SK-N-SH (cell line): ENCODE measurements around the gene KCNJ12. TPM values are rescaled to one million over a fixed set of nuclear protein-coding genes. Genes with fewer than 3 reads are reported as not detected.
"Not testable (repeated sequence)": the region's sequence is repeated elsewhere in the genome, so short reads cannot be mapped to it uniquely, and the experiment has no call there.

Experiments used
- CTCF ChIA-PET: fragments of 300-600, 350-600 bp; formaldehyde crosslinking; extraction: SDS; loops from one replicate; lab custom pipeline; 2021; lab: Yijun Ruan, JAX
- POLR2A ChIA-PET: fragments of 350-600 bp; sonication (Branson Sonifier 250); formaldehyde crosslinking; extraction: SDS; loops from one replicate; lab custom pipeline; 2020; ENCODE audit warnings: antibody characterized with exemption, inconsistent platforms; lab: Yijun Ruan, JAX
- DNase-seq: peaks from one replicate; pipeline ENCODE4 v3.0.0; 2012
- H2AFZ ChIP-seq: fragments of 200-600 bp; sonication (generic); 2 replicates; pipeline ENCODE4 v1.8.1; 2016; ENCODE audit warnings: antibody characterized with exemption, mild to moderate bottlenecking, low read depth
- H3F3A ChIP-seq: fragments of 200-600 bp; sonication (generic); replicated peaks from 2 replicates; pipeline ENCODE3; 2016; ENCODE audit warnings: antibody characterized with exemption, mild to moderate bottlenecking; ENCODE audit not compliant: insufficient read depth
- H3K27ac ChIP-seq, 2 experiments: fragments of 200-500 bp in 1 of 2; fragments of 200-600 bp in 1 of 2; sonication (Bioruptor generic) in 1 of 2; sonication (generic), shearing (Covaris generic) in 1 of 2; 2 replicates each; pipeline versions ENCODE4 v1.5.1 to v1.6.1; 2014 to 2016; ENCODE audit warnings: low read depth in 2 of 2, inconsistent platforms in 1 of 2, low read length in 1 of 2, mild to moderate bottlenecking in 1 of 2, mixed read lengths in 1 of 2
- H3K27me3 ChIP-seq: fragments of 200-600 bp; sonication (generic), shearing (Covaris generic); 2 replicates; pipeline ENCODE4 v1.6.1; 2016; ENCODE audit warnings: mixed run types; ENCODE audit not compliant: insufficient read depth
- H3K36me3 ChIP-seq, 2 experiments: fragments of 200-500 bp in 1 of 2; fragments of 200-600 bp in 1 of 2; sonication (Bioruptor generic) in 1 of 2; sonication (generic) in 1 of 2; replicated peaks in 1 of 2; 2 replicates each; pipeline versions ENCODE3 to v1.5.1; 2014 to 2016; ENCODE audit warnings: low read length in 1 of 2, mild to moderate bottlenecking in 1 of 2; ENCODE audit not compliant: insufficient read depth in 2 of 2, control insufficient read depth in 1 of 2
- H3K4me1 ChIP-seq, 2 experiments: fragments of 200-500 bp in 1 of 2; fragments of 200-600 bp in 1 of 2; sonication (Bioruptor generic) in 1 of 2; sonication (generic), shearing (Covaris generic) in 1 of 2; 2 replicates each; pipeline versions ENCODE4 v1.5.1 to v1.6.1; 2014 to 2016; ENCODE audit warnings: low read depth in 1 of 2, low read length in 1 of 2, mixed run types in 1 of 2; ENCODE audit not compliant: insufficient read depth in 2 of 2, control insufficient read depth in 1 of 2
- H3K4me2 ChIP-seq: fragments of 200-600 bp; sonication (generic), shearing (Covaris generic); 2 replicates; pipeline ENCODE4 v1.6.1; 2017; ENCODE audit warnings: mixed run types
- H3K4me3 ChIP-seq, 2 experiments: fragments of 200-500 bp in 1 of 2; fragments of 200-600 bp in 1 of 2; sonication (Bioruptor generic) in 1 of 2; sonication (generic), shearing (Covaris generic) in 1 of 2; 2 replicates each; pipeline versions ENCODE4 v1.5.1 to v1.8.1; 2014 to 2016; ENCODE audit warnings: low read depth in 2 of 2, inconsistent platforms in 1 of 2, low read length in 1 of 2, mild to moderate bottlenecking in 1 of 2, mixed read lengths in 1 of 2, moderate library complexity in 1 of 2
- H3K79me2 ChIP-seq: fragments of 200-600 bp; sonication (generic); 2 replicates; pipeline ENCODE4 v1.8.1; 2017; ENCODE audit warnings: mild to moderate bottlenecking; ENCODE audit not compliant: insufficient read depth
- H3K9ac ChIP-seq: fragments of 200-600 bp; sonication (generic); 2 replicates; pipeline ENCODE4 v1.6.1; 2017; ENCODE audit warnings: mixed run types
- H3K9me2 ChIP-seq: fragments of 200-600 bp; sonication (generic); 2 replicates; pipeline ENCODE4 v1.6.1; 2017; ENCODE audit warnings: mixed run types
- H3K9me3 ChIP-seq: fragments of 200-600 bp; sonication (generic); 2 replicates; pipeline ENCODE4 v1.6.1; 2017; ENCODE audit warnings: mixed run types, mild to moderate bottlenecking, moderate library complexity
- H4K20me1 ChIP-seq: fragments of 200-600 bp; sonication (generic); 2 replicates; pipeline ENCODE4 v1.6.1; 2017; ENCODE audit warnings: mild to moderate bottlenecking, mixed run types; ENCODE audit not compliant: insufficient read depth
- CHD2 ChIP-seq: fragments of 150-350 bp; IDR thresholded peaks from 2 replicates; pipeline ENCODE4 v1.6.1; 2018; ENCODE audit warnings: low read length; ENCODE audit not compliant: partially characterized antibody
- EP300 ChIP-seq, 2 experiments: IDR thresholded peaks; 2 replicates each; pipeline versions ENCODE4 v1.4.0 to v1.6.1; 2012; ENCODE audit warnings: borderline replicate concordance in 1 of 2, low read depth in 1 of 2, low read length in 1 of 2
- EZH2phosphoT487 ChIP-seq: fragments of 200-600 bp; sonication (generic); IDR thresholded peaks from 2 replicates; pipeline ENCODE4 v1.6.1; 2017; ENCODE audit warnings: low read depth, mixed run types, mild to moderate bottlenecking, antibody characterized with exemption, moderate library complexity, borderline replicate concordance
- RAD21 ChIP-seq: IDR thresholded peaks from 2 replicates; pipeline ENCODE4 v1.6.1; 2012; ENCODE audit warnings: mild to moderate bottlenecking, low read length
- RXRA ChIP-seq: IDR thresholded peaks from 2 replicates; pipeline ENCODE4 v1.4.0; 2012; ENCODE audit warnings: low read depth, mild to moderate bottlenecking, borderline replicate concordance
- SIN3A ChIP-seq: IDR thresholded peaks from 2 replicates; pipeline ENCODE4 v1.6.1; 2012; ENCODE audit warnings: low read depth, mild to moderate bottlenecking, low read length, moderate library complexity, borderline replicate concordance
- SMC3 ChIP-seq: IDR thresholded peaks from 2 replicates; pipeline ENCODE4 v1.6.1; 2012; ENCODE audit warnings: low read depth, low read length, improper control_type of control experiment
- WGBS: methylation state at CpG from one replicate; pipeline ENCODE4 v1.1.6; 2017; ENCODE audit warnings: low lambda C conversion rate; 5-methylcytosine and 5-hydroxymethylcytosine counted together
- polyA plus RNA-seq, 3 experiments: library from polyadenylated mRNA; depleted of rRNA; stranded (reverse); fragments of >200 nt; gene quantifications; 2 replicates each; pipeline ENCODE4 v1.2.3, GENCODE V29; 2012
- TF ChIP-seq, protein P1 (sequence below): fragments of 200-600 bp; sonication (generic); IDR thresholded peaks from 2 replicates; pipeline ENCODE4 v1.6.1; 2017; ENCODE audit warnings: antibody characterized with exemption, mild to moderate bottlenecking, moderate library complexity

The KCNJ12 gene
- polyA plus RNA-seq, 1 of the 3 experiments (the other 2 are of a cell fraction), result 0.36 TPM

DNA sequence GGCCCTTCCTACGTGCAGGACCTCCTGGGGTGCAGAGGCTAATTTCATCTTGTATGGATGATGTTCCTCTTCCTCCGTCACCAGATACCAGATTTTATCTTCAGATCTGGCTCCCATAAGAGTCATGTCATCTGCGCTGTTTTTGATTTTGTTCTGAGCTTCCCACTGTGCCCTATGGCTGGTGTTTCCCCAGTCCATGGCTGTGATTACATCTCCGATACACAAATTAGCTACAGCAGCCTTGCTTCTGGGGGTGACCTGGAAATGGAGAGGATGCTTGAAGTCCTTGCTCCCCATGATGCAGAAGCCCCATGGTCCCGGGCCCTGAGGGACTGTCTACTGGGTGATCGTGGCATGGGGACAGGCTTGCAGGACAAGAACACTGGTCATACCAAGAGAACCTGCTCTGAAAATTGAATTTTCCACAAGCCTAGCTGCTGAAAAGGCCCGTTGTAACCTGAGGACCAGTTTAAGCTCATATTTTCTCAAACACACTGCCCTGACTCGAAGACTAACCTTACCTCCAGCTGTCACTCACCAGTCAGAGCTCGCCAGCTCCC lies 69.0 kb downstream of the KCNJ12 start (continued):
- TF ChIP-seq CHD2, result no peak
- no peak for TF ChIP-seq SIN3A

DNA sequence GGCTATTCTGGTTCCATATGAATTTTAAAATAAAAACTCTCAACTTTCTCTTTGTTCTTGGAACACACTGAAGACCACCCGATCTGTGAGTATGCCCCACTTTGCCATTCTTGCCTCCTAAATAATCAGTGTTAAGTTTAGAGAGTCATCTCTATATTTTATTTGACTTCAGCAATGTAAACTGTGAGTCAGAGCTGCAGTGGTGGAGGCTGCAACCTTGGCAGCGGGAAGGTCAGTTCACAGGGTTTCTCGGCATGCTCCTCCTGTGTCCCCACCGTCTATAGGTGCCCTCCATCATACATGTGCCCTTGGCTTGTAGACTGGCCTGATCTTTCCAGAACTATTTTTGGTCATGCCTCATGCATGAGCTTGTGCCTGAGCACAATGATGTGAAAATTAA lies 71.4 kb downstream of the KCNJ12 start:
- DNase-seq, H4K20me1 ChIP-seq, POLR2A ChIA-PET, H3K4me3 ChIP-seq, H3K4me1 ChIP-seq, H3K36me3 ChIP-seq, H3K27me3 ChIP-seq, H3K9me2 ChIP-seq, H3K4me2 ChIP-seq, H2AFZ ChIP-seq, H3K9me3 ChIP-seq, H3F3A ChIP-seq, H3K9ac ChIP-seq, H3K27ac ChIP-seq, H3K79me2 ChIP-seq: not testable (repeated sequence)
- CTCF ChIA-PET, result interaction anchor here (0.7 to 2.2 kb wide), 4 partner anchors 9 to 318 kb away, joined by 3 to 13 read pairs (median 4); no protein-coding TSS in a partner anchor
- 41% methylated on average over 4 of the region's 4 CpGs for WGBS

DNA sequence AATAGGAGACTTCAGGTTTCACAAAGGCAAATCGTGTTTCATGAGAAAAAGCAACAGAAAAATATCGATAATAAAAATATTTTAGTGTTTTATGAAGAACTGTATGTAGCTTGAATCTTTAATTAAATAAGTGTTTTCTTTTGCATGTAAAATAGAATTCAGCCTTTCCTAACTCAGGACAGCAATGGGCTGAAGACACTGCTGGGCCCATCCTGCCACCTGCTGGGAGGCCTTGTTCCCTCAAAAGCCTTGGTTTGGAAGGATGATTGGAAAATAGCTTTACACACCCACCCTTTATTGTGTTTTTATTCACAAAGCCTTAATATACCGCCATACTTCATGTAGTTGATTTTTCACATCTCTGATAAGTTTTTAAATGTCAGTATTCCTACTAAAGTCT lies 73.7 kb downstream of the KCNJ12 start:
- 20% methylated on average over 3 of the region's 3 CpGs for WGBS
- H3K9me3 ChIP-seq, H3K36me3 ChIP-seq, POLR2A ChIA-PET, H4K20me1 ChIP-seq, H3F3A ChIP-seq, H3K9ac ChIP-seq, DNase-seq, H3K27me3 ChIP-seq, H3K4me2 ChIP-seq, H3K79me2 ChIP-seq, H2AFZ ChIP-seq, H3K27ac ChIP-seq, H3K4me3 ChIP-seq: not testable (repeated sequence)
- peaks cover 0 to 14% of the 10 kb centered on the region in 2 experiments; a peak in 1 of 4 replicates for H3K4me1 ChIP-seq
- CTCF ChIA-PET, result interaction anchor here (0.8 kb wide), 1 partner anchor 236 kb away, joined by 3 read pairs; the partner anchor contains the start of gene TMEM11
- TF ChIP-seq, protein P1, sequence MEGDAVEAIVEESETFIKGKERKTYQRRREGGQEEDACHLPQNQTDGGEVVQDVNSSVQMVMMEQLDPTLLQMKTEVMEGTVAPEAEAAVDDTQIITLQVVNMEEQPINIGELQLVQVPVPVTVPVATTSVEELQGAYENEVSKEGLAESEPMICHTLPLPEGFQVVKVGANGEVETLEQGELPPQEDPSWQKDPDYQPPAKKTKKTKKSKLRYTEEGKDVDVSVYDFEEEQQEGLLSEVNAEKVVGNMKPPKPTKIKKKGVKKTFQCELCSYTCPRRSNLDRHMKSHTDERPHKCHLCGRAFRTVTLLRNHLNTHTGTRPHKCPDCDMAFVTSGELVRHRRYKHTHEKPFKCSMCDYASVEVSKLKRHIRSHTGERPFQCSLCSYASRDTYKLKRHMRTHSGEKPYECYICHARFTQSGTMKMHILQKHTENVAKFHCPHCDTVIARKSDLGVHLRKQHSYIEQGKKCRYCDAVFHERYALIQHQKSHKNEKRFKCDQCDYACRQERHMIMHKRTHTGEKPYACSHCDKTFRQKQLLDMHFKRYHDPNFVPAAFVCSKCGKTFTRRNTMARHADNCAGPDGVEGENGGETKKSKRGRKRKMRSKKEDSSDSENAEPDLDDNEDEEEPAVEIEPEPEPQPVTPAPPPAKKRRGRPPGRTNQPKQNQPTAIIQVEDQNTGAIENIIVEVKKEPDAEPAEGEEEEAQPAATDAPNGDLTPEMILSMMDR, result peak; percentile 71
- TF ChIP-seq RAD21 (peak; percentile 46; the same call in 1 of the 2 replicates), SMC3 (peak; percentile 28; the same call in 1 of the 2 replicates)
- TF ChIP-seq, all 33 proteins: peak for 3; not testable (repeated sequence) for 30
- H3K9me2 ChIP-seq, result not testable (repeated sequence)

DNA sequence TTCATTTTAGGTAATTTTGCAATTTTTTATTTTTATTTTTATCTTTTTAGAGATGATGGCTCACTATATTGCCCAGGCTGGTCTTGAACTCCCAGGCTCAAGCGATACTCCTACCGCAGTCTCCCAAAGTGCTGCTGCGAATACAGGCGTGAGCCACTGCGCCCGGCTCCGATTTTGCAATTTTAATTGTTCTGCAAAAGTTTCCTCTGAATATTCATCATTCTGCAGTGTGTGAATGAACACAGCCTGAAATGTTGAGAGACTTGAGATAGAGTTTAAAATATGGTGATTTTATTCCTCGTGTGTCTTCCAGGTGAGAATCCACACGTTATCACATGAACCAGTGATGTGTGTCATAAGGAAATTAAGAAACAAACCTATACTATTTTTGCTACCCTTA lies 75.8 kb downstream of the KCNJ12 start:
- Histone ChIP-seq H3K4me1 (peaks cover 0 to 11% of the 10 kb centered on the region in 2 experiments; a peak in 1 of 4 replicates), H3K36me3 (no peaks in the 10 kb centered on the region), H3K27ac (no peak overlapping the region), H3F3A (no peaks in the 10 kb centered on the region), H2AFZ (no peak overlapping the region), H4K20me1 (no peaks in the 10 kb centered on the region), H3K9me2 (no peaks in the 10 kb centered on the region), H3K79me2 (no peaks in the 10 kb centered on the region), H3K9me3 (no peaks in the 10 kb centered on the region), H3K4me3 (peak overlapping the region in 1 of 2 experiments; percentile 41; a peak in 1 of 4 replicates), H3K27me3 (no peaks in the 10 kb centered on the region; the same call in 1 of the 2 replicates), H3K9ac (no peak overlapping the region), H3K4me2 (no peak overlapping the region)
- POLR2A ChIA-PET, result no interaction called here
- CTCF ChIA-PET, result interaction anchor here (1.0 to 8.0 kb wide), 3 partner anchors 9 to 323 kb away, joined by 5 to 140 read pairs (median 6); no protein-coding TSS in a partner anchor
- DNase-seq, result no peak
- 86% methylated on average over 9 of the region's 9 CpGs for WGBS
- no peak for TF ChIP-seq CHD2
- TF ChIP-seq RXRA, result no peak
- no peak for TF ChIP-seq EZH2phosphoT487
- no peak for TF ChIP-seq EP300 (IDR thresholded peaks at IDR 0.05; ENCODE audit: borderline replicate concordance in 1 of 2, low read depth in 1 of 2, low read length in 1 of 2)
